HG02623 (cell line): Measurements from ENCODE around the gene ABRAXAS1.

ENCODE experiments used
- ATAC-seq: cut with Tn5 transposase; IDR thresholded peaks from one replicate; pipeline ENCODE4 v1.9.1; 2021; ENCODE audit warnings: moderate library complexity; ENCODE audit not compliant: unreplicated experiment

The ABRAXAS1 gene

GRCh38 chr4:83454686-83455085, 30.2 kb downstream of the ABRAXAS1 start:
- no peak for ATAC-seq

GRCh38 chr4:83449009-83449408, 35.9 kb downstream of the ABRAXAS1 start:
- ATAC-seq = no peak

GRCh38 chr4:83440899-83441298, 44.0 kb downstream of the ABRAXAS1 start:
- ATAC-seq = no peak

- ATAC-seq = no peak
These were observed 44.6 kb downstream of the ABRAXAS1 start for GRCh38 chr4:83440148-83440814.

GRCh38 chr4:83438719-83439118, 46.2 kb downstream of the ABRAXAS1 start:
- no peak for ATAC-seq

GRCh38 chr4:83436680-83437079, 48.2 kb downstream of the ABRAXAS1 start:
- ATAC-seq = no peak

- no peak for ATAC-seq
These were observed 53.7 kb downstream of the ABRAXAS1 start for GRCh38 chr4:83431200-83431599.

GRCh38 chr4:83418211-83418610, 66.7 kb downstream of the ABRAXAS1 start:
- no peak for ATAC-seq

GRCh38 chr4:83417566-83417965, 67.3 kb downstream of the ABRAXAS1 start:
- no peak for ATAC-seq

GRCh38 chr4:83413676-83414075, 71.2 kb downstream of the ABRAXAS1 start:
- no peak for ATAC-seq
